GM18868 (cell line): Measurements from ENCODE around the gene HOXB6.

Experiments
- ATAC-seq: cut with Tn5 transposase; IDR thresholded peaks from one replicate; pipeline ENCODE4 v1.9.1; 2021; ENCODE audit warnings: mild to moderate bottlenecking, moderate library complexity; ENCODE audit not compliant: unreplicated experiment

Gene HOXB6

GRCh38 chr17:48604770-48605329 lies at the start of gene HOXB6:
Gene HOXB6 (minus strand): TSS chr17:48604986. CDS start chr17:48598150, 6,836 bp downstream.
- ATAC-seq, result no peak

DNA sequence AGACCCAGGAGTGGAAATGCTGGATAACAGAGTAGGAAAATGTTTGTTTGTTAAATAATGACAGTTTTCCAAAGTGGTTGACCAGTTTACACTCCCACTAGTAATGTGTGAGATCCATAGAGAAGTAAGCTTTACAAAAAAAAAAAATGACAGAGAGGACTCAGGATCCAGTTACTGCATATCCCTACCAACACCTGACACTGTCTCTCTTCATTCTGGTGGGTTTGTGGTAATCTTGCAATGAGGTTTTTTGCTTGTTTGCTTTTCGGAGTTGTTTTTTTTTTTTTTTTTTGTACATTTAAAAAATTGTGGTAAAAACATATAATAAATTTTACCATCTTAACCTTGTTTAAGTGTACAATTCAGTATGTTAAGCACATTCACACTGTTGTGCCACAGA lies 45.0 kb upstream of the HOXB6 start:
- ATAC-seq, result no peak

DNA sequence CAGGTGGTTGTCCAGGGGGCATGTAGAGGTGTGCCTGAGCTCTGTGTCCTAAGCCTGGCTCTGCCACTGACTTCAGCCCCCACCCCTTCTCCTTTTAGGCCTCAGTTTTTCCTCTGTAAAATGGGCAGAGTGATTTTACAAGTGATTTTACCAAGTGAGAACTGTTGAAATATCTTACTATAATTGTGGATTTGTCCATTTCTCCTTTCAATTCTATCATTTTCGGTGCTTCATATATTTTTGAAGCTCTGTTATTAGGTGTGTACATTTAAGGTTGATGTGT lies 43.1 kb upstream of the HOXB6 start:
- ATAC-seq, result no peak

DNA sequence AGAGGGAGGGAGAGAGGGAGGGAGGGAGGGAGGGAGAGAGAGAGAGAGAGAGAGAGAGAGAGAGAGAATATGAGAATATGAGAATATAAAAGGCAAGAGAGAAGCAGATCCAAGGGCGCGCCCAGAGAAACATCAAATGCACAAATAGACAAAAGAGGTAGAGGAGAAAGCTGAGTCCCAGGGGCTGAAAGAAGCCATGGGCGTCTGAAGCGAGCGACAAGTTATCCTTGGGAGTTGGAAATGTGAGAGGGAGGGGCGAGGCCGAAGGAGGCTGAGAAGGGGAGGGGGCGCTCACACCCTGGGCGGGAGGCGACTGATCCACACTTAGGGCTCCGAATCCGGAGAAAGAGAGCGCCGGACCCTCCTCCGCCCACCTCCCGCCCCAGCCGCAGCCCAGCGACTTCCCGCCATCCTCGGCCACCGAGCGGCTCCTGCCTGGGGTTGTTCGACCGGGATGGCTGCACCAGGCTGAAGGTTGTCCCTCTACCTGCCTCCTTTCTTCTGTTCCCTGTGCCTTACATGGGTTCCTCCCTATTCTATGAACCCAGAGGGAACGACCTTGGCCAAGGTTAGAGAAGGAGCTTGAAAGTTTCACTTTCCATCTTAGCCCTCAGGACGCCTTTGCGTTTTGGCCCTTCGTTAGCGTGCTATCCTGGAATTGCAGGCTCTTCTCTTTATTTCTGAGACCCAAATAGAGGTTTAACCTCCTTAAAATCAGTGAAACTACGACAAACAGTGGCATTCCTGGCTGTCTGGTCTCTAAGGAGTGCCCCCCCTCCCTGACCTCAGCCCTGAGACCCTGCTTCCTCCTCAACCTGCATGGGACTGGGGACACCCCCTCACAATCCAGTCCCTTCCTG lies 42.5 kb upstream of the HOXB6 start:
- ATAC-seq, result no peak

DNA sequence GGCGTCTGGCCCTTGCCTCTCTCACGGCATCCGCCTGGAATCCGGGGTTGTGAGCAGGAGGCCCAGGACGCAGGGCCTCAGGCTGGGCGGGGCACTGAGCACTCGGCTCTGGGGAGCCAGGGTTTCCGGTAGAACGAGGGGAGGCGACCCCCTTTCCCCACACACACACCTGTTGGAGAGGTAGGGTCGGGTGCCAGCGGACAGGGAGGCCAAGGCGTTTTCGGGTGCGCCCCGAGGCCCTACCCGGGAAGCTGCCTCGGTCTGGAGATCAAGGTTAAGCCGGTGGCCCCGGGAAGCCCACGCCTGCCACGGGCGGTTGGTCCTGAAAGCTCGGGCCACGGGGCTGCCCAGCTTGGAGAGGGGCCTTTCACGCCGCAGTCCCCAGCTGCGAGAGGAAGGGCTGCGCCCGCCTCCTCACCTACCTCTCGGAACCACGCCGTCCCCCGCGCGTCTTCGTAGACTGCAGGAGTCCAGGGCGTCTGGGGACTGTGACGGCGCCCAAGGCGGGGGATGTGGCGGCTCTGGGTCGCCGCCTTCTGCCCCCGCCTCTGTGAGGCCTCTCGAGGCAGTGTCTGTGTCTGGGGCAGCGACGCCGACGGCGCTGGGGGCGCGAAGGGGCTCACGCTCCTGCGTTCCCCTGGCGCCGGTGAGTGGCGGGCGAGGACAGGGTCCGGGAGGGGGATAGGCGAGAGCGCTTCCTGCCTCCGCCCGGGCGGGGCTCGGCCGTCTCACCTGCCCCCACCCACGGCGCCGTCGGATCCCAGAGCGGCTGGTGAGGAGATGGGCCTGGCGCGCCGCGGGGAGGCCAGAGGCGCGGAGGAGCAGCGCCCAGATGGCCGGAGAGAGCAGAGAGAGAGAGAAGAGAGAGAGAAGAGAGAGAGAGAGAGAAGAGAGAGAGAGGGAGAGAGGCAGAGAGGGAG lies 41.7 kb upstream of the HOXB6 start:
- ATAC-seq, result no peak

- ATAC-seq, result no peak
Observed at GRCh38 chr17:48645639-48646182, 40.9 kb upstream of the HOXB6 start.

GRCh38 chr17:48644910-48645557 lies 40.2 kb upstream of the HOXB6 start:
- ATAC-seq, result no peak

DNA sequence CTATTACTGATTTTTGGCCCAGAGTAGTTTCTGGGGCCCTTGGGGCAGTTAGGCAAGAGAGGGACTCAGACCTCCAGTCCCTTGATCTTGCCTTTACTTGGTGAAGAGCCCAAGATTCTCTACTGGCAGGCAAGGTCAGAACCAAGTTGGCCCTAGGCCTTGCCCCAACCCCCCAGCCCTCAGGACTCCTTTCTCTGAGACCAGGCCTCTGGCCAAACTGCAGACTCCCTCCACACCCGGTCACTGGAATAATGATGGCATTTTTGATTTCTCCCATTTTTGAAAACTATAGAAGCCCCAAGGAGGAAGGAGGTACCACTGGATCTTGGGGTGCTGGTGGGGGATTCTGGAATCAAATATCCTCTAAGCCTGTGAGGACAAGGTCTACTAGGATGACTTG lies 39.4 kb upstream of the HOXB6 start:
- no peak for ATAC-seq

GRCh38 chr17:48643697-48644012 lies 38.9 kb upstream of the HOXB6 start:
- ATAC-seq, result no peak

DNA sequence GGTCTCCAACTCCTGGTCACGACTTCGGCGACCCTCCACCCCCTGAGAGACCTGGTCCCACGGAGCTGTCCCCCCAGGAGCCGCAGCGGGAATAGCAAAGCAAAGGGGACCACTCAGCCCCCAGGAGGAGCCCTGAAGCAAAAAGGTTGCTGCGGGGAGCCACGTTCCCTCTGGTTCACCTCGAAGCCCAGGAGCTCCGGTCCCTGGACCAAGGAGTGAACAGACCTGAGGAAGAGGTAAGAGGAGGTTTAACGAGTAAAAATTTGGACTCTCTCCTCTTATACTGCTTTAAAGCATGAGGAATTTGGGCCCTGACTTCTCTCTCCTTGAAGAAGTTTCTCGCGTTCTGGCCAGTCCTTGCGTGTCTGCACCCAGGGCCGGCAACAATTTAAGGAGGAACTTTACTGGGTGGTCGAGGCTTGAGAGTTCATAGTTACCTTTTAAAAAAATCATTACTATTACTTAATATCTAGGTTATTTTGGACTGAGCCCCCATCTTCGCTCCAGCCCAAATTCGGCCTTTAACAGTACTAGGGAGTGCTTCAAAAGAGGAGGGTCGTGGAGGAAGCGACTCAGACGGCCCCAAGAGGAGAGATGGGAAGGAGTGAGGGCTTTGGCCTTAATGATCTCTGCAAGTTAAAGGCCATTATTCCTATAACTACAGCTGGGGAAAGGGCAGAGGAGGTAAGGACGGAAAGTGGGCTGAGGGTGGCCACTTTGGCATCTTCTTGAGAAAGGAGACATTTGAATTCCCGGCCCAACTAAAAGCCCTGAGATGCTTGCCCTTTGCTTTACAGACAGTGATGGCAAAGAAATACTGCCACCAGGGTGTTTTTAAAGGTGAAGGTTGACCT lies 38.3 kb upstream of the HOXB6 start:
- no peak for ATAC-seq

DNA sequence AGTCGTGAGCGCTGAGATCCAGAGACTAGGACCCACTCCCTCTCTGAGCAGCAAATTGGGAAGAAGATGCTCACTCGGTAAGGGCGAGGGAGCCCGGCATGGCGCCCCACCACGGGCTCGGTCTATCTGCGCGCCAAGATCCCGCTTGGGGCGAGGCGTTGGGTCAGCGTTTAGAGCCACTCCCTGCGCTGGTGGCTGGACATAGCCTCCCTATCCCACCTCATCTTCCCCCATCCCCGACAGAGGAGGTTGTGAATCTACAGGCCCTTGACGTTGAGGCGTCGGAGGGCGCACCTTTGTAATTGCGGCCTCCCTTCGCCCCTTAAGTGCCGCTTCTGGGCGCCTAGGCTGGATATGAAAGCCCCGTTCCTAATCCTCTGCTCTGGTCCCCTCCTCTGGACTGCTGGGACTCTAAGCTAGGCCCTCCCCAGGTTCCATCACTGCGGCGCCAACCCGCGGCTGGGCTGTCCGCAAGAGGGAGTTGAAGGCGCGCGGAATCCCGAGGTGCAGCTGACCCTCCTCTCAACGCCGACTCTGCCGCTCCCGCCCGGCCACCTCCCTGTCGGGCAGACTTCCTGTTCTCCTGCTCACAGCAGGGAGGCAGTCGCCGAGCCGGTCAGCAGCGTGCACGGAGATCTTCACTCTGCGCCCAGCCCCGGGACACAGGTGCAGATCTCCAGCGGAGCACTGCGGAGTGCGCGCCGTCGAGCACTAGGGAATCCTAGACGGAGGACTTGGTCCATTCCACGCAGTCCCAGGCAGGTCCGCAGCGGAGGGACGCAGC lies 37.5 kb upstream of the HOXB6 start:
- ATAC-seq, result no peak

DNA sequence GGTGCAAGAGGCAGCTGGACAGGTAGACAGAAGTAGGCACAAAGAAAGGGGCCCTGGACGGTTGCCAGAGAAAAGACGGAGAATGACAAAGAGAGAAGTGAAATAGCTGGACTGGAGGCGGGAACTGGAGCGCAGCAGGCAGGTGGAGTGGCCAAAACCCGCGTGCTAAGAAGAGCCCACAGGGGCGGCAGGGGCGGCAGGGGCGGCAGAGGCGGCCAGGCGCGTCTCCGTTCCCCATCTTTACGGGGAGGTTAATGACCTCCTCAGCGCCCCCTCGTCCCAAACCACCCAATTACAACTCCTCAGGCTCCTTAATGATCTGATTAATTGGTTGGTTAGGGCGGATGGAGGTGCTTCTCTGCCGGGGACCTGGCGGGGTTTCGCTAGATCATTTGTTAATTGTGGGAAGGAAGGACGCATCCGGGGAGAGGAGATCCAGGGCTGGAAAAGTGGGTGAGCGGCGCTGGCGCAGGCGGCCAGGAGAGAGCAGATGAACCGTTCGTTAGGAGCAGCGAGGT lies 36.8 kb upstream of the HOXB6 start:
- ATAC-seq, result no peak

DNA sequence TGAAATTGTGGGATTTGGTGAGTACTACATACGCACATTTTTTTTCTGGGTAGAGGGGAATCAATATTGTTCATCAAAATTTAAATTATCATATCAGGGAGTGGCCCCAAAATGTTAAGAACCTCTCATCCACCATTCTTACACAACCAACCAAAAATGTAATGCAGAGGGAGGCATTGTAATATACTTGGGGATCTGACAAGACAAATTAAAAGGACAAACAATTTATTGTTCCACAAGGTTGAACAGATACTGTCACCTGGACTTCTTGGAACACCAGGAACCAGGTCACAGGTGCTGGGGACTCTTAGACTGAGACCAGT lies 36.0 kb upstream of the HOXB6 start:
- no peak for ATAC-seq

- ATAC-seq, result no peak
Observed at GRCh38 chr17:48639982-48640857, 35.4 kb upstream of the HOXB6 start.

- ATAC-seq, result no peak
Observed at GRCh38 chr17:48639136-48639535, 34.4 kb upstream of the HOXB6 start.

- no peak for ATAC-seq
Observed at GRCh38 chr17:48637323-48638260, 32.8 kb upstream of the HOXB6 start.
